Astrocyte of the cerebellum (primary cell): ENCODE measurements around the gene EZR.

Experiments
- DNase-seq: peaks from one replicate; pipeline ENCODE4 v3.0.0-alpha.2; 2011; ENCODE audit warnings: low read depth
- H3K4me3 ChIP-seq: 2 replicates; pipeline ENCODE4 v1.5.1; 2011; ENCODE audit warnings: mild to moderate bottlenecking, low read depth, low read length, moderate library complexity
- in situ Hi-C: cut with HindIII; loops from 2 replicates; pipeline ENCODE4 v1.10.0; 2017; ENCODE audit warnings: low sequenced_read_pairs
- TF ChIP-seq, protein P1 (sequence below): IDR thresholded peaks from 2 replicates; pipeline ENCODE4 v1.5.1; 2012; ENCODE audit warnings: low read length, low read depth, moderate library complexity, mild to moderate bottlenecking; ENCODE audit errors: missing control alignments

Gene EZR

DNA sequence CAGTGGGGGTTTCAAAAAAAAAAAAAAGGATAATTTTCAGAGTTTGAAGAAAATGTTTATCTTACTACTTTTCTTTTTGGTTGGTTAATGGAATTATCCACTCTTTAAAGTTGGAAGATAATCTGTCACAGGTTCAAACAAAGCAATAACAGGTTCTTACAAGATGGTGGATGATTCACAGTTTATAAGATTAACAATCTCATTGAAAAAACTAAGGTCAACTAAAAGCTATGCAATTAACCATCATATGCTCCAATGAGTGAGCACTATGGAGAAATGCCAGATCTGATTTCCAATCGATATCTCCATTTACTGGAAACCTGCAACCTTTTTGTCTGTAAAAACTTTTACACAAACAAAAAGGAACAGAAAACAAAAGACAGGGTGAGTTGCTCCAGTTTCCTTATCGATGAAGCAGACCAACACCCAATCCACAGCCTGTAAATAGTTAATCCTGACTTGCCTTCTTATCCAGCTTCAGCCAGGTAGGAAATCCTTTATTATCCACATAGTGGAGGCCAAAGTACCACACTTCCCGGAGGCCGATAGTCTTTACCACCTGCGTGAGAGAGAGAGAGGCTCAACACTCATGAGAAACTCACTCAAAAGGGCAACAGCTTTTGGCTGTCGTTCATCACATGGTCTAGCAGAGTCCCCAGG, 32.4 kb downstream of the EZR start:
- no peak for DNase-seq
- H3K4me3 ChIP-seq: no peak overlapping the region
- in situ Hi-C loops: no loop called here
- TF ChIP-seq, protein P1, sequence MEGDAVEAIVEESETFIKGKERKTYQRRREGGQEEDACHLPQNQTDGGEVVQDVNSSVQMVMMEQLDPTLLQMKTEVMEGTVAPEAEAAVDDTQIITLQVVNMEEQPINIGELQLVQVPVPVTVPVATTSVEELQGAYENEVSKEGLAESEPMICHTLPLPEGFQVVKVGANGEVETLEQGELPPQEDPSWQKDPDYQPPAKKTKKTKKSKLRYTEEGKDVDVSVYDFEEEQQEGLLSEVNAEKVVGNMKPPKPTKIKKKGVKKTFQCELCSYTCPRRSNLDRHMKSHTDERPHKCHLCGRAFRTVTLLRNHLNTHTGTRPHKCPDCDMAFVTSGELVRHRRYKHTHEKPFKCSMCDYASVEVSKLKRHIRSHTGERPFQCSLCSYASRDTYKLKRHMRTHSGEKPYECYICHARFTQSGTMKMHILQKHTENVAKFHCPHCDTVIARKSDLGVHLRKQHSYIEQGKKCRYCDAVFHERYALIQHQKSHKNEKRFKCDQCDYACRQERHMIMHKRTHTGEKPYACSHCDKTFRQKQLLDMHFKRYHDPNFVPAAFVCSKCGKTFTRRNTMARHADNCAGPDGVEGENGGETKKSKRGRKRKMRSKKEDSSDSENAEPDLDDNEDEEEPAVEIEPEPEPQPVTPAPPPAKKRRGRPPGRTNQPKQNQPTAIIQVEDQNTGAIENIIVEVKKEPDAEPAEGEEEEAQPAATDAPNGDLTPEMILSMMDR: no peak

DNA sequence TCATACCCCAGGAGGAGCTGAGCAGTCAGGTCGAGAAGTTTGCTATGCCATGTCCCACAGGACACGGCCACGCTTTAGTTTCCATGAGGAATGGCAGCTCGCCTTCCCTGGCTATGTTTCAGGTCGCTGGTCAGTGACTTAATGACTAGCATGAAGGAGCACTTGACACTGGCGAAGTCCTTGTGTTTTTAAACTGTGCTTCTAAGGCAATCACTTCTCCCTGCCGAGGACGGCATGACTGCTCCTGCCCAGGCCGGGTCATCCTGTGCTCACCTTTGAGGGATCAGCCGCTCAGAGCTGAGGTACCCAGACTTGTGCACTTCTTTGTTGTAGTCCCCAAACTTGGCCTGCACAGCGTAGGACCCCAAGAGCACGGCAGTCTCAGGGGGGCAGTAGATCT, 34.1 kb downstream of the EZR start:
- DNase-seq: no peak
- no peak overlapping the region for H3K4me3 ChIP-seq
- in situ Hi-C loops: no loop called here
- TF ChIP-seq, protein P1: no peak

DNA sequence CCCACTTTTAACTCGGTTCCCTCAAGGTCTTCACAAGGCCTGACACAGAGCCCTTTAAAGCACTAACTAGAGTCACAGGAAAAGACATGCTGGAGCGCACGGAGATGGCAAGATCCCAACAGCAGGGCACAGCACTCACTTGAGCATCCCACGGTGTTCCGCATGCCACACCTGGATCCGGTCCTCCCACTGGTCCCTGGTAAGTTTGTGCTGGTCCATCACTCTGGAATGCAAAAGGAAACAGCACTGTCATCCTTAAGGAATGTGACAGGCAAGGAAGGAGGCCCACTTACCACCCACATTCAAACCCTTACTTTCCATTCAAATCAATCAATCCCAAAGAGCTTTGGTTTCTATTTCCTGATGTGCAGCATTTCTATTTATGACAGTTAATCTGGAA, 34.7 kb downstream of the EZR start:
- no peak for DNase-seq
- in situ Hi-C loops: no loop called here
- TF ChIP-seq, protein P1: no peak
- no peak overlapping the region for H3K4me3 ChIP-seq

DNA sequence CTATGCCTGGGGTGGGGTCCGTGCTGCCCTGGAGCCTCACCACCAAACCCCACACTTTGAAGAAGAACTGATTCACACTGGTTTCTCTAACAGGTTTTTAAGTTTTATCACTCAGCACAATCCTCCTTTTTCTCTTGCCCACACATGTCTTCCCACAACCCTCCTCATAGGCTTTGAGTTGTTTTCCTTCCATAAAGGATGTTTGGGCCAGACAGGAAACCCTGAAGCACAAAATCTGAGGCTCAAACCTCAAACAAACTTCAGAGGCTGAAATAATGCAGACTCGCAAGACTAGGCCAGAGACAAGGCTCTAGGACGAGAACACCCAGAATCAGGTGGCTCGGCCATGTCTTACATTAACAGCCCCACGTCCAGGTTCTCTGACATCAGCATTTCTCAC, 35.3 kb downstream of the EZR start:
- no peak for DNase-seq
- TF ChIP-seq, protein P1: no peak
- H3K4me3 ChIP-seq: no peak overlapping the region
- in situ Hi-C loops: no loop called here

DNA sequence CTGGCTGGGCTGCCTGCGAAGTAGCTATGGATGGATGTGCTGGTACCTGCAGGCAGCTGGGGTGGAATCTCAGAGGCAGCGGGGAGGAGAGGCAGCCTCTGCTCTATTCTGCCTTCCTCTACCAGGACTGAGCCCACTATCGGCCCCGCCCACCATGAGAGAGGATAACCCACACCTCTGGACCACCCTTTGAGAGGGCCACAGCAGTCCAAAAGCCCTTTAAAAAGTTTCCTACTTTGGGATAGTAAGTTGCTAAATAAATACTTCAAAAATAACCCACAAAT, 36.1 kb downstream of the EZR start:
- no peak for DNase-seq
- TF ChIP-seq, protein P1: no peak
- in situ Hi-C loops: no loop called here
- no peak overlapping the region for H3K4me3 ChIP-seq

DNA sequence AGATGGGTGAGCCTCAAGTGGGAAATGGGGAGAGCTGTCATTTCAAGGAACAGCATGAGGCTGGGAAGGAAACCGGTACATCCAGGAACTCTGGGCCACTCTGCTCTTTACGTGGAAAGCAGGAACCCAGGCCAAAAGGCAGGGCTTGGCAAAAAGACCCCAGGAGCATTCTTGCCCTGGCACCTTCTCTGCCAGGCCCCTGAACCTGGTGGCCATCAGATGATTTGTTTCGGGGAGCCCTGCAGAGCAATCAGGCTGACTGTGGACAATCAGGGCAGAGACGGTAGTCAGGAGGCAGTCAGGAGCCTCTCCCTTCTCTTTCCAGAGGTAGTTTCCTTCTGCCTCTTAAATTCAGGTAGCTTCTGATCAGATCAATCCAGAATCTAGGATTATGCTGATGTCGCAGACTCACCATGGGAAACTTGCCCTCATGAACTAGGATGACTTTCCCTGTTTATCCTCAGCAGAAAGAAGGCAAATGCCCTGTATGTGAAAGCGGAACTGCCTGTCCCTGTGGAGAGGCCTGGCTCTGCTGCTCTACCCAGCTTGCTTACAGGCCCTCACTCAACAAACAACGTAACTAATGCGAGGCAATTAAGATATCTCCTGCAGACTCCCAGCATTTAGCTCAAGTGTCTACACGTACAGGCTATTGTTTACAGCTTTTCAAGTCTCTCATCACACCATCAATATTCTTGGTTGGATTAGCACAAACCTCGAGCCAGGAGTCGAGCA, 36.6 kb downstream of the EZR start:
- no peak for DNase-seq
- TF ChIP-seq, protein P1: no peak
- in situ Hi-C loops: no loop called here
- no peak overlapping the region for H3K4me3 ChIP-seq
